ENCODE measurements around the gene NINJ2. TPM values are rescaled to one million over a fixed set of nuclear protein-coding genes. Genes with fewer than 3 reads are reported as not detected.

Gene NINJ2
- total and polyA plus RNA-seq, 10 of the 15 experiments (the other 5 are each of a cell fraction or from before 2014, with no cell fraction given): 8.9 to 51.6 (median 21.3) TPM

- TF ChIP-seq SIX5 (IDR thresholded peaks at IDR 0.05; ENCODE audit: low read depth, low read length, severe bottlenecking) (no peak), BMI1 (IDR thresholded peaks at IDR 0.05; ENCODE audit: borderline replicate concordance) (no peak), ASH2L (IDR thresholded peaks at IDR 0.05; ENCODE audit: borderline replicate concordance, low read depth) (no peak), ZNF622 (IDR thresholded peaks at IDR 0.05) (no peak), IKZF2 (IDR thresholded peaks at IDR 0.05) (no peak), E4F1 (IDR thresholded peaks at IDR 0.05; ENCODE audit: borderline replicate concordance, partially characterized antibody) (no peak), SPI1 (IDR thresholded peaks at IDR 0.05; ENCODE audit: borderline replicate concordance, insufficient read depth, low read depth, low read length) (no peak), YY1 (IDR thresholded peaks at IDR 0.05; ENCODE audit: low read depth, low read length) (no peak), FOS (IDR thresholded peaks at IDR 0.05; ENCODE audit: borderline replicate concordance, extremely low read depth, insufficient read length) (no peak), ZBTB33 (IDR thresholded peaks at IDR 0.05) (no peak), CREM (IDR thresholded peaks at IDR 0.05; ENCODE audit: low read depth) (no peak), ZNF24 (IDR thresholded peaks at IDR 0.05) (no peak)
Observed at GRCh38 chr12:549476-550082, 113.7 kb downstream of the NINJ2 start (continued).

Data from GM12878 (cell line).